PFSK-1 (cell line): Measurements from ENCODE around the gene THSD4.

Experiments
- FOXP2 ChIP-seq: optimal IDR thresholded peaks from 2 replicates; pipeline ENCODE3; 2011; ENCODE audit warnings: borderline replicate concordance, control low read depth, inconsistent platforms; ENCODE audit not compliant: insufficient read depth; ENCODE audit errors: extremely low read length, extremely low read depth
- POLR2AphosphoS5 ChIP-seq: IDR thresholded peaks from 2 replicates; pipeline ENCODE4 v1.6.1; 2012; ENCODE audit warnings: low read depth, mild to moderate bottlenecking, control low read depth, low read length, moderate library complexity
- REST ChIP-seq, 2 experiments: IDR thresholded peaks; 2 replicates each; pipeline versions ENCODE4 v1.6.1 to v1.8.0; 2011 to 2012; ENCODE audit warnings: low read depth in 2 of 2, low read length in 2 of 2, control low read depth in 1 of 2, inconsistent platforms in 1 of 2, mild to moderate bottlenecking in 1 of 2, moderate library complexity in 1 of 2; ENCODE audit not compliant: insufficient read depth in 1 of 2
- TAF1 ChIP-seq: IDR thresholded peaks from 2 replicates; pipeline ENCODE4 v1.6.1; 2012; ENCODE audit warnings: low read length, control low read depth, borderline replicate concordance; ENCODE audit not compliant: insufficient read depth

GRCh38 chr15:71112429-71112828 lies 2.8 kb upstream of the THSD4 start:
- no peak for TF ChIP-seq TAF1
- TF ChIP-seq REST (IDR thresholded peaks at IDR 0.05; ENCODE audit: insufficient read depth in 1 of 2, low read depth in 2 of 2, low read length in 2 of 2), result no peak
- TF ChIP-seq FOXP2, result no peak
- TF ChIP-seq POLR2AphosphoS5, result no peak
